Fibroblast of skin of left biceps (primary cell): ENCODE measurements around the gene SULT6B1.
A peak's percentile ranks its signal among the peaks of the same experiment; 100 is the strongest.
"Not testable (repeated sequence)": the region's sequence is repeated elsewhere in the genome, so short reads cannot be mapped to it uniquely, and the experiment has no call there.

ENCODE experiments used
- DNase-seq, 2 experiments: peaks; one replicate each; pipeline ENCODE4 v3.0.0-alpha.2; 2013; ENCODE audit warnings: low read depth in 2 of 2

Gene SULT6B1

GRCh38 chr2:37196320-37197195 lies 8.1 kb upstream of the SULT6B1 start, which contains the start of gene CEBPZOS:
Gene CEBPZOS, plus strand, starts transcription at chr2:37196496. Its CDS starts 3,209 bp downstream, at chr2:37199705.
- DNase-seq: peak; percentile 39 to 43

GRCh38 chr2:37195862-37196319 lies 7.4 kb upstream of the SULT6B1 start:
- not testable (repeated sequence) for DNase-seq

DNA sequence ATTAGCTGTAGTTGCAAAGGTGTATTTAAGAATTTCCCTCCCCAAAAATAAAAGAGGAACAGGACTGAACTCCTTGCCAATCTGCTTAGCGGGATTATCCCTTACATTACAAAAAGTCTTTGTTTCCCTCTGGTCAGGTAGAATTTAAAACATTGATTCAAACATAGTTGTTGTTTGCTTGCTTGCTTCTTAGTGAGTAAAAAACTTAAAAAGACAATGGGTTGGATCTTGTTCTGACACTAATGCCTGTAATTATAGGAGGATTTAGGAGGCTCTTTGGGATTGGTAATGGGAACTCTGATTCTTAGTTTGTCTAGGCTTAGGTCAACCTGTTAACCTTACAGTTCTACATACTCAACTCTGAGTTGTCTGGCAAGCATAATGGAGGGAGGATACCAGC lies 4.1 kb upstream of the SULT6B1 start:
- no peak for DNase-seq

GRCh38 chr2:37191747-37192146 lies 3.3 kb upstream of the SULT6B1 start:
- DNase-seq: no peak

DNA sequence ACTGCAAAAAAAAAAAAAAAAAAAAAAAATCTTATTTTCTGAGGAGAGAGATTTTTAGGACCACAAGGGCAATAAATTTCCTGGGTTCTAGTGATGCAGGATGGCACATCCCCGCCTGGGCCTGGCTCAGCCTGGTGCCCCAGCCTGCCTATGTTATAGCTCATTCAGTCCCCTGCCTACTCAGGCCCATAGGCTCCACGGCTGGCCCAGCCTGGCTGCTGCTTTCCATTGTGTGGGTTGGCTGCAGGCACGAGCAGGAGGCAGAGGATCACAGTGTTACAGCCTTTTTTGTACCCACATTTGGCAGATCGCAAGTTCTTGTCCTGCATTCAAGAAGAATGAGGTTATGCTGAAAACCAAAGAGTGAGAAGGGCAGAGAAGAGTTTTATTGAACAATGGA lies 2.8 kb upstream of the SULT6B1 start:
- DNase-seq: no peak

- DNase-seq: no peak
Observed at GRCh38 chr2:37190290-37190689, 1.8 kb upstream of the SULT6B1 start.

DNA sequence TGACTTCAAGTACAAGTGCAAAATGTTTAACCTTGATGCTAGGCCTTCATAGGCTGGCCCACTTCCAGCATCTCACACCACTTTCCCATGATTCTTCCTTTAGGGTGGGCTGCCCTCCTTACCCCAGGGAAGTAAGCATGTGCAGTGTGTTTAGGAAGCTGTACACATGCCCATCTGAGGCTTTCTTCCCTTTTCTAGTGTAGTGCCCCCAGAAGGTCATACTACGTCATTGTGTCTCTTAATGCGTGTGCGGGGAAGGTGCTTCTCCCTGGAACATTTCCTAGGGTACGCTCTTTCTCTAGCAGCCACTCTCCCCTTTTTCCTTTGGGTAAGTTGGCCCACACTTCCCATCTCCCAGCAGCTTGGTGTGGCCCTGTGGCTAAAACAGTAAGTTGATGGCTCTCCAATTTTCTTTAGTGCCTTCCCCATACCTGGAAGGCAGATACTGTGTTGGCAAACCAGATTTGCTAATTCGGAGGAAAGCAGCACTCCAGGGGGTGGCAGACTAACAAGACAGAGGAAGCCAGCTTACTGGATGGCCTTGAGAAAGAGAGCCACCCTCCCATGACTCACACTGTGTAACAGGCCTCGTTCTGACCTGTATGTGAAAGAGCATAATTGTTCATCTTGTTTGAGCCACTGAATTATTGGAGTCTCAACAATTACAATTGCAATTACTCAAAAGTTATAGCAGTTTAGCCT lies 1.1 kb upstream of the SULT6B1 start:
- DNase-seq: peak in 1 of 2 experiments; percentile 25

- DNase-seq: peak in 1 of 2 experiments; percentile 10
Observed at GRCh38 chr2:37181726-37182684, 6.5 kb downstream of the SULT6B1 start.

GRCh38 chr2:37180640-37181039 lies 7.8 kb downstream of the SULT6B1 start:
- DNase-seq: no peak

GRCh38 chr2:37180006-37180639 lies 8.3 kb downstream of the SULT6B1 start:
- no peak for DNase-seq

DNA sequence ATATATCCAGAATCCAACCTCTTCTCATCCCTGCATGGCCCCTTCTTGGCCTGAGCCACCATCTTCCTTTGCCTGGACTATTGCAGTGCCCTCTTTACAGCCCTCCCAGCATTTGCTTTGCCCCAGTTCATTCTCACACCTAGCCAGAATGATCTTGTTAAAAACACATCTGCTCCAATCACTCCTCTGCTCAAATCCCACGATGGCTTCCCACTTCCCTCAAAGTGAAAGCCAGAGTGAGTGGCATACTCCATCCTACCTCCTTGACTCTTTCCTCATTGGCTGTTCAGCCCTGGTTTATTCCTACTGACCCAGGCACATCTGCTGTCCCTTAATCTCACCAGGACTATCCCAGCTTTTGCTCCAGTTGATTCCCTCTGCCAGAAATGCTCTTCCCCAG lies 14.7 kb downstream of the SULT6B1 start:
- DNase-seq: no peak

- DNase-seq: no peak
Observed at GRCh38 chr2:37171624-37171950, 16.9 kb downstream of the SULT6B1 start.

DNA sequence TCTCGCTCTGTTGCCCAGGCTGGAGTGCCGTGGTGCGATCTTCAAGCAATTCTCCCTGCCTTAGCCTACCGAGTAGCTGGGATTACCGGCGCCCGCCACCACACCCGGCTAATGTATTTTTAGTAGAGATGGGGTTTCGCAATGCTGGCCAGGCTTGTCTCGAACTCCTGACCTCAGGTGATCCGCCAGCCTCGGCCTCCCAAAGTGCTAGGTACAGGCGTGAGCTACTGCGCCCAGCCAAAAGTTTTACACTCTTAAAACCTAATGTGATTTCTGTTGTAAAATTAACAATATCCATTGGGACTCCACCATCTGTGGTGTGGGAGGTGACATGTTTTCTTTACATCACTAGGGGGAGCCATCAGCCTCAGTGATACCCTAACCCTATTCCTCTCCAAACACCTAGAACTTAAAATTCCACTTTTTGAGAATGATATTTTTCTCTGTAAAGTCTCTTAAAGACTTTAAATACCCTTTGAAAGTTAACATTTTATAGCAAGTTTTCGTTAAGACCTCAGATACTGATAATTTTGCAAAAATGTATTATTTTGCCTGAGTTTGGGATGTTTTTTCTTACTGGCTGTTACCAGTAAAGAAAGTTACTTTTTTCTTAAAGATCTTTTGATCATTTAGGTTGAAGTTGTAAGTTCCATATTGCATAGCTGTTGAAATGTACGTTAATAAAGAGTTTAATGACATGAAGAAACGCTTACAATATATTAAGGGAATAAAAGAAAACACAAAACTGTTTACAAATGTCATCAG lies 20.1 kb downstream of the SULT6B1 start:
- no peak for DNase-seq

DNA sequence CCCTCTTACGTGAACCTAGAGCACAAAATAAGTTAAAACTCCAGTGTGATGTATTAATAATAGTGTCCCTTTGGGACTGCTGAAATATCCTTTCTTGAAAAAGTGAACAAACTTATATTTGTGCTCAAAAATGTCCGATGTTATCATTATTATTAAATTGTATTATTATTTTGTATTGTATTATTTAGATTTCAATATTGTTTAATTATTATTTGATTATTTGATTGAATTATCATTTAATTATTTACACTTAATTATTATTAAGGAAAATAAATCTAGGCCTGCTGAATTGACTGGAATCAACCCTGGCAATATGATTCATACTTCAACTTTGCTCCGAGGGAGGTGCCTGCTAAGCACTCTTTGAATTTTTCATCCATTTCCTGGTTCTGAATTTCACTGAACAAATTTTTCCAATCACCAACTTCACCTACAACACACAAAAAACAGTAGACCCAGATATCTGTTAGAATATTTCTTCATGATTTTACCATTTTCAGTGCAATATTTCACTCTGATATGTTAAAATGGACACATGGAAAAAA lies 20.8 kb downstream of the SULT6B1 start:
- no peak for DNase-seq

DNA sequence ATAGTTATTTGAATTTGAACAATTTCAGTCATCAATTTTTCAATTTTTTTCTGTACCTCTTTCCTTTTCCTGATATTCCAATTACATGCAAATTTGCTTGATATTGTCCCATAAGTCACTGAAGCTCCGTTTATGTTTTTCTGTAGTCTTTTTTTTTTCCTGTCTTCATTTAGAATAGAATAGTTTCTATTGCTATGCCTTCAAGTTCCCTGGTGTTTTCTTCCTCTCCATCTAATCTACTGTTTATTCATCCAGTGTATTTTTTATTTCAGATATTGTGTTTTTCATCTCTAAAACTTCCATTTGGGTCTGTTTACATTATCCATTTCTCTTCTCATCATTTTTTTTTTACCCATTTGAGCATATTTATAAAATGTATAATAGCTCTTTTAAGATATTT lies 23.7 kb downstream of the SULT6B1 start:
- DNase-seq: no peak

DNA sequence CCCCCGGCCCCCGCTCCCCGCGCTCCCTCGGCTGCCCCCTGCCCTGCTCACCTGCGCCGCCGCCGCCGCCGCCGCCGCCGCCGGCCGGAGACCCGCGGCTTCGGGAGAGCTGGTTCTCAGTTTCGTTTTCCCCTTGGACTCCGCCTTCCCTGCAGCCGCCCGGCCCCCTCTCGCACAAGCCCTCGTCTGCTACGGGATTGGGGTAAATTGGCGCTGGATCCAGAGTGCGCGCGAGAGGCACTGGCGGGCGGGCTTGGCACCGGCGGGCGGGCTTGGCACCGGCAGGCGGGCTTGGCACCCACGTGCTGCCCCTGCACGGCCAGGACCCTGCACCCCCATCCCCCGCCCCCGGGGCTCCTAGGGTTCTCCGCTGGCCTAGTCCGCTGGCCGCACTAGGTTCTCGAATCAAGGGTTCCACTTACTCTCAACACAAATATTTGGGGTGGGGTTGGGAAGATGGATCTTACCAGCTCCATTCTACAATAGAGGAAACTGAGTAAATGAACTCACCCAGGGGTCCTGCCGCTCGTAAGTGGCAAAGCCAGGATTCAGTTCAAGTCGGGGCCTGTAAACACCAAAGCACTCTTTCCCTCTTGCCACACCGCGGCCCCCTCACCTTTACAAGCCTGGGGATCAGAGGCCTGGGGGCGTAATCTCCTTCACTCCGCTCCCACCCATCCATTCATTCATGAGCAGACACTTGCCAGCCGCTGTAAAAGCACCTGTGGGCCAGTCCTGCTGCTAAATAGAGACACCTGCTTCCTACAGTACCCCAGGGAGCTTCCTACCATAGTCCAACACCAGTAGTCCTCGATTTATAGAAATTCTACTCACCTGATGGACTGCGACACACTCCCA lies 31.4 kb downstream of the SULT6B1 start, which contains the start of gene EIF2AK2:
TSS of gene EIF2AK2 (minus strand) at position 124 of the 858 bp plus-strand sequence. CDS start 9,174 bp downstream, outside the sequence.
- peak; percentile 48 to 49 for DNase-seq

- DNase-seq: no peak
Observed at GRCh38 chr2:37156071-37156856, 32.2 kb downstream of the SULT6B1 start.

- no peak for DNase-seq
Observed at GRCh38 chr2:37154785-37155184, 33.7 kb downstream of the SULT6B1 start.
